Coronary artery (tissue), 2 donors: ENCODE data around the gene SENP6.
"Not testable (repeated sequence)": the region's sequence is repeated elsewhere in the genome, so short reads cannot be mapped to it uniquely, and the experiment has no call there.

ENCODE experiments used
- DNase-seq: peaks from one replicate; pipeline ENCODE4 v3.0.0-alpha.2; 2017; ENCODE audit warnings: low spot score
- H3K27ac ChIP-seq, 2 donors: fragments of 200-600 bp; sonication (generic); one replicate each; pipeline ENCODE4 v1.5.1; 2016 to 2019
- H3K4me3 ChIP-seq: fragments of 200-600 bp; sonication (generic); 2 replicates; pipeline ENCODE4 v1.5.1; 2016; ENCODE audit warnings: mild to moderate bottlenecking, moderate library complexity
- TF ChIP-seq, protein P1 (sequence below): fragments of 200-600 bp; sonication (generic); IDR thresholded peaks from one replicate; pipeline ENCODE4 v1.5.1; 2019; ENCODE audit warnings: antibody characterized with exemption

The SENP6 gene

GRCh38 chr6:75691012-75691411 is 89.3 kb downstream of the SENP6 start:
- H3K27ac ChIP-seq = no peak overlapping the region

GRCh38 chr6:75693534-75693933 is 91.9 kb downstream of the SENP6 start:
- no peak overlapping the region for H3K27ac ChIP-seq
- TF ChIP-seq, protein P1, sequence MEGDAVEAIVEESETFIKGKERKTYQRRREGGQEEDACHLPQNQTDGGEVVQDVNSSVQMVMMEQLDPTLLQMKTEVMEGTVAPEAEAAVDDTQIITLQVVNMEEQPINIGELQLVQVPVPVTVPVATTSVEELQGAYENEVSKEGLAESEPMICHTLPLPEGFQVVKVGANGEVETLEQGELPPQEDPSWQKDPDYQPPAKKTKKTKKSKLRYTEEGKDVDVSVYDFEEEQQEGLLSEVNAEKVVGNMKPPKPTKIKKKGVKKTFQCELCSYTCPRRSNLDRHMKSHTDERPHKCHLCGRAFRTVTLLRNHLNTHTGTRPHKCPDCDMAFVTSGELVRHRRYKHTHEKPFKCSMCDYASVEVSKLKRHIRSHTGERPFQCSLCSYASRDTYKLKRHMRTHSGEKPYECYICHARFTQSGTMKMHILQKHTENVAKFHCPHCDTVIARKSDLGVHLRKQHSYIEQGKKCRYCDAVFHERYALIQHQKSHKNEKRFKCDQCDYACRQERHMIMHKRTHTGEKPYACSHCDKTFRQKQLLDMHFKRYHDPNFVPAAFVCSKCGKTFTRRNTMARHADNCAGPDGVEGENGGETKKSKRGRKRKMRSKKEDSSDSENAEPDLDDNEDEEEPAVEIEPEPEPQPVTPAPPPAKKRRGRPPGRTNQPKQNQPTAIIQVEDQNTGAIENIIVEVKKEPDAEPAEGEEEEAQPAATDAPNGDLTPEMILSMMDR = no peak
- DNase-seq = no peak
- H3K4me3 ChIP-seq = no peak overlapping the region

More at GRCh38 chr6:75691012-75691411, 89.3 kb downstream of the SENP6 start:
- H3K4me3 ChIP-seq = no peak overlapping the region
- TF ChIP-seq, protein P1 = no peak
- no peak for DNase-seq

GRCh38 chr6:75694406-75694805 is 92.7 kb downstream of the SENP6 start:
- TF ChIP-seq, protein P1 = no peak
- Histone ChIP-seq H3K4me3 (no peak overlapping the region), H3K27ac (no peak overlapping the region)
- DNase-seq = no peak

DNA sequence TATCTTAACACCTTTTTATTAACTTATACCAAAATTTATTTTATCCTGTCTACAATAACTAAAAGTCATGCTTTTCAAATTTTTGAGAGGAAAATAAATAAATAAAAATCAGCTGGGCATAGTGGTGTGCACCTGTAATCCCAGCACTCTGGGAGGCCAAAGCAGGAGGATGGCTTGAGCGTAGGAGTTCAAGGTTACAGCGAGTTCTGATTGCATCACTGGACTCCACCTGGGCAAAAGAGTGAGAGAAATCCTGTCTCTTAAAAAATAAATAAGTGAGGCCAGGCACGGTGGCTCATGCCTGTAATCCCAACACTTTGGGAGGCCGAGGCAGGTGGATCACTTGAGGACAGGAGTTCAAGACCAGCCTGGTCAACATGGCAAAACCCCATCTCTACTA is 106.7 kb downstream of the SENP6 start:
- DNase-seq, H3K4me3 ChIP-seq, H3K27ac ChIP-seq: not testable (repeated sequence)

DNA sequence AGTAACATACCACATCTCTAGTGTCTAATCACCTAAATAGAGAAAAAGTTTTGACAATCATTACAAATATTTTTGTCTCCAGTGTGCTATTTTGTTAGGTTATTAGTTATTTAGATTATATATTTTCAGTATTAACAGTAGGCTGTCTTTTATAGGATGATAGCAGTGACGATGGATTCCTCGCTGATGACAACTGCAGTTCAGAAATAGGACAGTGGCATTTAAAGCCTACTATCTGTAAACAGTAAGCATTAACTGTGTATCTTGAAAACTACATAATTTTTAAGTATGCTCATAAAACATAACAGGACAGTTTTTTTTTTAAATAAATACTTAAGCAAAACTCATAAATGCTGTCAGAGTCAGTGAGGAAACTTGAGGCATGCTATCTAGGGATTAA is 109.5 kb downstream of the SENP6 start:
- Histone ChIP-seq H3K27ac (no peak overlapping the region), H3K4me3 (no peak overlapping the region)
- TF ChIP-seq, protein P1 = no peak
- no peak for DNase-seq

- Histone ChIP-seq H3K27ac (no peak overlapping the region), H3K4me3 (no peak overlapping the region)
- no peak for DNase-seq
- TF ChIP-seq, protein P1 = no peak
These were observed 117.5 kb downstream of the SENP6 start for GRCh38 chr6:75719133-75719532.

GRCh38 chr6:75723382-75723781 is 121.7 kb downstream of the SENP6 start:
- Histone ChIP-seq H3K27ac (no peak overlapping the region), H3K4me3 (no peak overlapping the region)
- no peak for DNase-seq
- TF ChIP-seq, protein P1 = no peak

GRCh38 chr6:75727206-75727605 is 125.5 kb downstream of the SENP6 start:
- no peak overlapping the region for H3K27ac ChIP-seq
- no peak overlapping the region for H3K4me3 ChIP-seq
- no peak for DNase-seq
- TF ChIP-seq, protein P1 = no peak

DNA sequence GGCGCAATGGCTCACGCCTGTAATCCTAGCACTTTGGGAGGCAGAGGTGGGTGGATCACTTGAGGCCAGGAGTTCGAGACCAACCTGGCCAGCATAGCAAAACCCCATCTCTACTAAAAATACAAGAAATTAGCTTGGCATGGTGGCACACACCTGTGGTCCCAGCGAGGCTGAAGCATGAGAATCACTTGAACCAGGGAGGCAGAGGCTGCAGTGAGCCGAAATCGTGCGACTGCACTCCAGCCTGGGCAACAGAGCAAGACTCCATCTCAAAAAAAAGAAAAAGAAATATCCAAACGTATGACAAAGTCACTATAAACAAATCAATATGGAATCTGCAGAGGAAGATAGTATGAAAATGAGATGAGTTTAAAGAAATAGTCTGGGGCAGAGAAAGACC is 129.3 kb downstream of the SENP6 start:
- not testable (repeated sequence) for H3K27ac ChIP-seq, H3K4me3 ChIP-seq, DNase-seq
